ENCODE measurements around the gene ZNF225.
"Not testable (repeated sequence)": the region's sequence is repeated elsewhere in the genome, so short reads cannot be mapped to it uniquely, and the experiment has no call there.

Gene ZNF225

DNA sequence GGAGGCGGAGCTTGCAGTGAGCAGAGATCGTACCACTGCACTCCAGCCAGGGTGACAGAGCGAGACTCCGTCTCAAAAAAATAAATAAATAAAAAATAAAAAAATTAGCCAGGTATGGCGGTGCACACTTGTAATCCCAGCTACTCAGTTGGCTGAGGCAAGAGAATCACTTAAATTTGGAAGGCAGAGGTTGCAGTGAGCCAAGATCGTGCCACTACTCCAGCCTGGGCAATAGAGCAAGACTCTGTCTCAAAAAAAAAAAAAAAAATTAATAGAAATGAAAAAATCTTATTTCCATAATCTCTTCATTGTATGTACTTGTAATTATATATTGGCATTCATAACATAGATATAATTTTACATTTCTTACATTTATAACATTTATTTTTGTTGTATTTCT lies 57.5 kb downstream of the ZNF225 start:
- POLR2A ChIA-PET, result interaction anchor here (1.1 to 1.4 kb wide), 2 partner anchors 17 to 42 kb away, joined by 3 read pairs; partner anchors contain the start of gene ZNF227
- CTCF ChIA-PET; H3K27ac ChIP-seq (ENCODE audit: extremely low read depth, low read depth, low read length); H3K4me3 ChIP-seq (ENCODE audit: low read depth, low read length): not testable (repeated sequence)
- peaks cover 46% of the 10 kb centered on the region for H3K9me3 ChIP-seq (ENCODE audit: control insufficient read depth, insufficient read depth, low read depth, low read length)
- peaks cover 30% of the 10 kb centered on the region for H3K4me1 ChIP-seq (ENCODE audit: control insufficient read depth, insufficient read depth, low read length)
- TF ChIP-seq, protein P1, sequence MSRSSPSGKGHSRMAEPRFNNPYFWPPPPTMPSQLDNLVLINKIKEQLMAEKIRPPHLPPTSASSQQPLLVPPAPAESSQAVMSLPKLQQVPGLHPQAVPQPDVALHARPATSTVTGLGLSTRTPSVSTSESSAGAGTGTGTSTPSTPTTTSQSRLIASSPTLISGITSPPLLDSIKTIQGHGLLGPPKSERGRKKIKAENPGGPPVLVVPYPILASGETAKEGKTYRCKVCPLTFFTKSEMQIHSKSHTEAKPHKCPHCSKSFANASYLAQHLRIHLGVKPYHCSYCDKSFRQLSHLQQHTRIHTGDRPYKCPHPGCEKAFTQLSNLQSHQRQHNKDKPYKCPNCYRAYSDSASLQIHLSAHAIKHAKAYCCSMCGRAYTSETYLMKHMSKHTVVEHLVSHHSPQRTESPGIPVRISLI (tag by site-specific recombination; IDR thresholded peaks at IDR 0.05), result peak; percentile 67; the same call in 1 of the 2 replicates
- peak; percentile 88 for TF ChIP-seq ZNF121 (tag by site-specific recombination; IDR thresholded peaks at IDR 0.05)
- peak; percentile 22 for TF ChIP-seq ZNF510 (tag by site-specific recombination; IDR thresholded peaks at IDR 0.05; ENCODE audit: insufficient replicate concordance)
- peaks cover 90 to 98% of the 10 kb centered on the region in 2 experiments for H3K36me3 ChIP-seq (ENCODE audit: control insufficient read depth in 2 of 2, insufficient read depth in 1 of 2, low read length in 2 of 2)

DNA sequence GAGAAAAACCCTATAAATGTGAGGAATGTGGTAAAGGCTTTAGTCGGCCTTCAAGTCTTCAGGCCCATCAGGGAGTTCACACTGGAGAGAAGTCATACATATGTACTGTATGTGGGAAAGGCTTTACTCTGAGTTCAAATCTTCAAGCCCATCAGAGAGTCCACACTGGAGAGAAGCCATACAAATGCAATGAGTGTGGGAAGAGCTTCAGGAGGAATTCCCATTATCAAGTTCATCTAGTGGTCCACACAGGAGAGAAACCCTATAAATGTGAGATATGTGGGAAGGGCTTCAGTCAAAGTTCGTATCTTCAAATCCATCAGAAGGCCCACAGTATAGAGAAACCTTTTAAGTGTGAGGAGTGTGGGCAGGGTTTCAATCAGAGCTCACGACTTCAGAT lies 63.4 kb downstream of the ZNF225 start:
- TF ChIP-seq, protein P2, sequence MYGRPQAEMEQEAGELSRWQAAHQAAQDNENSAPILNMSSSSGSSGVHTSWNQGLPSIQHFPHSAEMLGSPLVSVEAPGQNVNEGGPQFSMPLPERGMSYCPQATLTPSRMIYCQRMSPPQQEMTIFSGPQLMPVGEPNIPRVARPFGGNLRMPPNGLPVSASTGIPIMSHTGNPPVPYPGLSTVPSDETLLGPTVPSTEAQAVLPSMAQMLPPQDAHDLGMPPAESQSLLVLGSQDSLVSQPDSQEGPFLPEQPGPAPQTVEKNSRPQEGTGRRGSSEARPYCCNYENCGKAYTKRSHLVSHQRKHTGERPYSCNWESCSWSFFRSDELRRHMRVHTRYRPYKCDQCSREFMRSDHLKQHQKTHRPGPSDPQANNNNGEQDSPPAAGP (tag by site-specific recombination; IDR thresholded peaks at IDR 0.05), result no peak
- no peak for TF ChIP-seq GLI2 (tag by site-specific recombination; IDR thresholded peaks at IDR 0.05; ENCODE audit: borderline replicate concordance, low read depth)
- peak; percentile 66 for TF ChIP-seq SETDB1 (IDR thresholded peaks at IDR 0.05; ENCODE audit: insufficient read length, low read length)
- TF ChIP-seq ZNF677 (tag by site-specific recombination; IDR thresholded peaks at IDR 0.05), result 0 out of 2 replicates have a peak, but pooled peaks have one; percentile 6
- TF ChIP-seq ZNF350 (tag by site-specific recombination; IDR thresholded peaks at IDR 0.05), result peak; percentile 16; the same call in 1 of the 2 replicates
- no peak for TF ChIP-seq ZNF544 (tag by site-specific recombination; IDR thresholded peaks at IDR 0.05)
- no peak for TF ChIP-seq ZNF274 (IDR thresholded peaks at IDR 0.05; ENCODE audit: low read length)
- TF ChIP-seq ZNF274 (tag by site-specific recombination; IDR thresholded peaks at IDR 0.05; ENCODE audit: borderline replicate concordance), result peak; percentile 75; the same call in 1 of the 2 replicates
- TF ChIP-seq, protein P3, sequence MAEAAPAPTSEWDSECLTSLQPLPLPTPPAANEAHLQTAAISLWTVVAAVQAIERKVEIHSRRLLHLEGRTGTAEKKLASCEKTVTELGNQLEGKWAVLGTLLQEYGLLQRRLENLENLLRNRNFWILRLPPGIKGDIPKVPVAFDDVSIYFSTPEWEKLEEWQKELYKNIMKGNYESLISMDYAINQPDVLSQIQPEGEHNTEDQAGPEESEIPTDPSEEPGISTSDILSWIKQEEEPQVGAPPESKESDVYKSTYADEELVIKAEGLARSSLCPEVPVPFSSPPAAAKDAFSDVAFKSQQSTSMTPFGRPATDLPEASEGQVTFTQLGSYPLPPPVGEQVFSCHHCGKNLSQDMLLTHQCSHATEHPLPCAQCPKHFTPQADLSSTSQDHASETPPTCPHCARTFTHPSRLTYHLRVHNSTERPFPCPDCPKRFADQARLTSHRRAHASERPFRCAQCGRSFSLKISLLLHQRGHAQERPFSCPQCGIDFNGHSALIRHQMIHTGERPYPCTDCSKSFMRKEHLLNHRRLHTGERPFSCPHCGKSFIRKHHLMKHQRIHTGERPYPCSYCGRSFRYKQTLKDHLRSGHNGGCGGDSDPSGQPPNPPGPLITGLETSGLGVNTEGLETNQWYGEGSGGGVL (tag by site-specific recombination; IDR thresholded peaks at IDR 0.05), result no peak
- TF ChIP-seq, protein P4, sequence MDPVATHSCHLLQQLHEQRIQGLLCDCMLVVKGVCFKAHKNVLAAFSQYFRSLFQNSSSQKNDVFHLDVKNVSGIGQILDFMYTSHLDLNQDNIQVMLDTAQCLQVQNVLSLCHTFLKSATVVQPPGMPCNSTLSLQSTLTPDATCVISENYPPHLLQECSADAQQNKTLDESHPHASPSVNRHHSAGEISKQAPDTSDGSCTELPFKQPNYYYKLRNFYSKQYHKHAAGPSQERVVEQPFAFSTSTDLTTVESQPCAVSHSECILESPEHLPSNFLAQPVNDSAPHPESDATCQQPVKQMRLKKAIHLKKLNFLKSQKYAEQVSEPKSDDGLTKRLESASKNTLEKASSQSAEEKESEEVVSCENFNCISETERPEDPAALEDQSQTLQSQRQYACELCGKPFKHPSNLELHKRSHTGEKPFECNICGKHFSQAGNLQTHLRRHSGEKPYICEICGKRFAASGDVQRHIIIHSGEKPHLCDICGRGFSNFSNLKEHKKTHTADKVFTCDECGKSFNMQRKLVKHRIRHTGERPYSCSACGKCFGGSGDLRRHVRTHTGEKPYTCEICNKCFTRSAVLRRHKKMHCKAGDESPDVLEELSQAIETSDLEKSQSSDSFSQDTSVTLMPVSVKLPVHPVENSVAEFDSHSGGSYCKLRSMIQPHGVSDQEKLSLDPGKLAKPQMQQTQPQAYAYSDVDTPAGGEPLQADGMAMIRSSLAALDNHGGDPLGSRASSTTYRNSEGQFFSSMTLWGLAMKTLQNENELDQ (tag by site-specific recombination; IDR thresholded peaks at IDR 0.05; ENCODE audit: low read depth), result no peak
- TF ChIP-seq ZNF549 (tag by site-specific recombination; IDR thresholded peaks at IDR 0.05), result 0 out of 2 replicates have a peak, but pooled peaks have one; percentile 2
- peaks cover 59 to 88% of the 10 kb centered on the region in 2 experiments for H3K36me3 ChIP-seq (ENCODE audit: control insufficient read depth in 2 of 2, insufficient read depth in 1 of 2, low read length in 2 of 2)
- H3K9me3 ChIP-seq (ENCODE audit: control insufficient read depth, insufficient read depth, low read depth, low read length), result peaks cover 81% of the 10 kb centered on the region
- H3K4me3 ChIP-seq (ENCODE audit: low read depth, low read length), result no peak overlapping the region
- H3K4me1 ChIP-seq (ENCODE audit: control insufficient read depth, insufficient read depth, low read length), result peaks cover 6% of the 10 kb centered on the region; the same call in 1 of the 2 replicates
- ChIA-PET CTCF (interaction anchor here (0.9 kb wide), 1 partner anchor 24 kb away, joined by 6 read pairs; no protein-coding TSS in a partner anchor), POLR2A (interaction anchor here (0.8 to 2.0 kb wide), 4 partner anchors 11 to 36 kb away, joined by 3 to 11 read pairs (median 7); partner anchors contain the start of genes ZNF226 and ZNF227)
- H3K27ac ChIP-seq (ENCODE audit: extremely low read depth, low read depth, low read length), result no peak overlapping the region

Data from HEK293 (cell line).